DOHH2 (cell line): ENCODE measurements around the gene PDE9A.

Source experiments
- H3F3A ChIP-seq: fragments of 200-600 bp; sonication (generic), shearing (Covaris generic); 2 replicates; pipeline ENCODE4 v1.6.0; 2016; ENCODE audit warnings: antibody characterized with exemption, mild to moderate bottlenecking; ENCODE audit not compliant: control insufficient read depth, insufficient read depth
- H3K27ac ChIP-seq: fragments of 200-600 bp; sonication (generic); 2 replicates; pipeline ENCODE4 v1.5.1; 2014; ENCODE audit warnings: low read depth, mild to moderate bottlenecking, low read length, moderate library complexity
- H3K27me3 ChIP-seq: fragments of 200-600 bp; sonication (generic); 2 replicates; pipeline ENCODE4 v1.6.1; 2014; ENCODE audit warnings: mild to moderate bottlenecking, low read length, mixed read lengths; ENCODE audit not compliant: control insufficient read depth
- H3K36me3 ChIP-seq: fragments of 200-600 bp; sonication (generic); 2 replicates; pipeline ENCODE4 v1.6.1; 2014; ENCODE audit warnings: mild to moderate bottlenecking, low read length, moderate library complexity, mixed read lengths; ENCODE audit not compliant: control insufficient read depth
- H3K4me1 ChIP-seq: fragments of 200-600 bp; sonication (generic); 2 replicates; pipeline ENCODE4 v1.6.1; 2014; ENCODE audit warnings: mild to moderate bottlenecking, low read length, mixed read lengths; ENCODE audit not compliant: control insufficient read depth
- H3K4me2 ChIP-seq: fragments of 200-600 bp; sonication (generic); 2 replicates; pipeline ENCODE4 v1.6.0; 2014; ENCODE audit warnings: mild to moderate bottlenecking, low read length, moderate library complexity
- H3K4me3 ChIP-seq: fragments of 200-600 bp; sonication (generic); 2 replicates; pipeline ENCODE4 v1.5.1; 2014; ENCODE audit warnings: mild to moderate bottlenecking, low read length, mixed read lengths
- H3K79me2 ChIP-seq: fragments of 200-600 bp; sonication (generic); 2 replicates; pipeline ENCODE4 v1.6.1; 2014; ENCODE audit warnings: mild to moderate bottlenecking, low read length, mixed read lengths; ENCODE audit not compliant: control insufficient read depth
- H3K9me2 ChIP-seq: fragments of 200-600 bp; sonication (generic); replicated peaks from 2 replicates; pipeline ENCODE4 v1.6.1; 2014; ENCODE audit warnings: mild to moderate bottlenecking, low read length, mixed read lengths; ENCODE audit not compliant: control insufficient read depth
- H3K9me3 ChIP-seq: fragments of 200-600 bp; sonication (generic); 2 replicates; pipeline ENCODE4 v1.6.1; 2014; ENCODE audit warnings: antibody characterized with exemption, low read length, mixed read lengths; ENCODE audit not compliant: control insufficient read depth, insufficient read depth
- H4K20me1 ChIP-seq: fragments of 200-600 bp; sonication (generic); 2 replicates; pipeline ENCODE4 v1.6.0; 2014; ENCODE audit warnings: low read depth, mild to moderate bottlenecking, antibody characterized with exemption, low read length, moderate library complexity; ENCODE audit not compliant: control insufficient read depth, insufficient read depth
- CTCF ChIP-seq: fragments of 200-600 bp; sonication (generic); IDR thresholded peaks from one replicate; pipeline ENCODE4 v1.5.1; 2014; ENCODE audit warnings: antibody characterized with exemption, mild to moderate bottlenecking, low read depth, low read length; ENCODE audit not compliant: poor library complexity, severe bottlenecking
- EZH2phosphoT487 ChIP-seq: fragments of 200-600 bp; sonication (generic); IDR thresholded peaks from 2 replicates; pipeline ENCODE4 v1.6.1; 2017; ENCODE audit warnings: borderline replicate concordance, mild to moderate bottlenecking, antibody characterized with exemption, low read length, moderate library complexity, mixed read lengths

PDE9A gene

DNA sequence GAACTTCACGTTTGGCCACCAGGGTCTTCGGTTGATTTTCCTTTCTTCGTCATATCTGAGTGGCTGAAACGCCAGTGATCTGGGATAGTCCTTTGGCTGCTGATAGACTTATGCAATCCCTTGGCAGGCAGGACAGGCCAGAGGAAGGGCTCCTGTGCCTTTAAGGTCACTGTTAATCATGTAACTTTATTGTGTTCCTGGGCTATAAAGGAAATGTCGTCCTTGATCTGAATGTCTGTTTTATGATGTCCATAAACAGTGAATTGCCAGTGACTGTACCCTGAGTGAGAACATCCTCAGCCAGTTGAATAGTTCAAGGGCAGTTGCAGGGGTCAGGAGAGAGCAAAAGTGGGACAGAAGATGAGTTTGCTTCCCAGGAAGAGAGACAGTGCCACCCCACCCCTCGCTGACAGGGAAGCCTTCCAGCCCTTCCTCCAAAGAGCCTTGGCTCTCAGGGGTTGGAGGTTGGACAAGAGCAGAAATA lies 68.0 kb downstream of the PDE9A start:
- Histone ChIP-seq H3K4me3 (no peak overlapping the region), H4K20me1 (no peaks in the 10 kb centered on the region), H3K36me3 (no peaks in the 10 kb centered on the region), H3K9me2 (no peaks in the 10 kb centered on the region), H3F3A (no peaks in the 10 kb centered on the region), H3K9me3 (no peaks in the 10 kb centered on the region), H3K4me1 (no peaks in the 10 kb centered on the region), H3K4me2 (no peak overlapping the region), H3K27me3 (no peaks in the 10 kb centered on the region), H3K79me2 (no peaks in the 10 kb centered on the region), H3K27ac (no peak overlapping the region)
- no peak for TF ChIP-seq EZH2phosphoT487
- TF ChIP-seq CTCF = no peak

GRCh38 chr21:42722153-42722552 lies 68.7 kb downstream of the PDE9A start:
- no peaks in the 10 kb centered on the region for H3K27me3 ChIP-seq
- H4K20me1 ChIP-seq = no peaks in the 10 kb centered on the region
- no peak overlapping the region for H3K4me2 ChIP-seq
- H3K4me1 ChIP-seq = no peaks in the 10 kb centered on the region
- no peaks in the 10 kb centered on the region for H3K9me2 ChIP-seq
- no peak for TF ChIP-seq EZH2phosphoT487
- no peak for TF ChIP-seq CTCF
- H3K9me3 ChIP-seq = no peaks in the 10 kb centered on the region
- no peak overlapping the region for H3K27ac ChIP-seq
- H3K4me3 ChIP-seq = no peak overlapping the region
- no peaks in the 10 kb centered on the region for H3K36me3 ChIP-seq
- H3K79me2 ChIP-seq = no peaks in the 10 kb centered on the region
- no peaks in the 10 kb centered on the region for H3F3A ChIP-seq

DNA sequence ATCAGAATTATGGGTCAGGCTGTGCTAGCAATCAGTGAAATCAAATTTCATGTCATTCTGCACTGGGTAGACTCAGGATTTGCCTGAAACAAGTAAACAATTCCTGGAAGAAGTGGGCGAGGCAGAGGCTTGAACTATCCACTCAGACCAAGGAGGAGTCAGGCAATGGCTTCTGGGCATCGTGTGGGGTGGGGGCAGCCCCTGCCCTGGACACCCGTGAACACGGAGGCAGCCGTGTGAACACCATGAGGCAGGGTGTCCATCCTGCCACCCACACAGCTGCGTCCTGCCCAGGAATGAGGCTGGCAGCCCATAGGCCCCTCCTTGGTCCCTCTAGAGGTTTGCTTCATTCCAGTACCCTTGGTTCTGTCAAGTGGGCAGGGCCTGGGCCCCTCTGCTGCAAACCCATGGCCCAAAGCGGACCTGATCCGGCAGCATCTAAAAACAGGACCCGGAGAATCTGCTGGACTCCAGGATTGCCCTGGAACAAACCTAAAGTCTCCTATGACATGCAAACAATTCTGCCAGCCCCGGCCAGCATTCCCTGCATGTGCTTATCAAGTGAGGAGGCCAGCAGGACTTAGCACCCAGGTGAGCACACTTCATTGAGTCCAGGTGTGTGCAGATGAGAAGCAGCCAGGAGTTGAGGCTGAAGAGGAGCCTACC lies 69.5 kb downstream of the PDE9A start:
- Histone ChIP-seq H3F3A (no peaks in the 10 kb centered on the region), H3K4me2 (no peak overlapping the region), H3K9me3 (no peaks in the 10 kb centered on the region), H3K79me2 (no peaks in the 10 kb centered on the region), H3K9me2 (no peaks in the 10 kb centered on the region), H3K36me3 (no peaks in the 10 kb centered on the region), H3K4me1 (no peaks in the 10 kb centered on the region), H3K27ac (no peak overlapping the region), H3K4me3 (no peak overlapping the region), H3K27me3 (no peaks in the 10 kb centered on the region), H4K20me1 (no peaks in the 10 kb centered on the region)
- TF ChIP-seq CTCF = no peak
- TF ChIP-seq EZH2phosphoT487 = no peak
